ENCODE data around the gene JPH3. TPM values are rescaled to one million over a fixed set of nuclear protein-coding genes. Genes with fewer than 3 reads are reported as not detected.
A peak's percentile ranks its signal among the peaks of the same experiment; 100 is the strongest.

JPH3 gene
- total RNA-seq, 1 experiment from 2014 or later, result 39.0 TPM

GRCh38 chr16:87608400-87608985 lies 6.2 kb downstream of the JPH3 start (continued):
- TF ChIP-seq ZNF425 (CRISPR knock-in tag; conservative IDR thresholded peaks at IDR 0.05), result no peak
- TF ChIP-seq CDX4 (CRISPR knock-in tag; IDR thresholded peaks at IDR 0.05; ENCODE audit: borderline replicate concordance), result no peak
- no peak for TF ChIP-seq EMX1 (CRISPR knock-in tag; IDR thresholded peaks at IDR 0.05)
- TF ChIP-seq TEAD4 (CRISPR knock-in tag; IDR thresholded peaks at IDR 0.05), result peak; percentile 76
- no peak for TF ChIP-seq SOX15 (CRISPR knock-in tag; IDR thresholded peaks at IDR 0.05)
- 0 out of 2 replicates have a peak, but pooled peaks have one; percentile 60 for TF ChIP-seq ZNF138 (CRISPR knock-in tag; conservative IDR thresholded peaks at IDR 0.05)
- no peak for TF ChIP-seq ZNF532 (CRISPR knock-in tag; IDR thresholded peaks at IDR 0.05; ENCODE audit: borderline replicate concordance)
- TF ChIP-seq FOXK1 (CRISPR knock-in tag; IDR thresholded peaks at IDR 0.05), result peak; percentile 54; the same call in 1 of the 2 replicates
- peak; percentile 53; the same call in 1 of the 2 replicates for TF ChIP-seq GABPB1 (CRISPR knock-in tag; IDR thresholded peaks at IDR 0.05)
- TF ChIP-seq ELF4 (CRISPR knock-in tag; IDR thresholded peaks at IDR 0.05; ENCODE audit: low read depth), result no peak
- no peak for TF ChIP-seq ZNF396 (CRISPR knock-in tag; IDR thresholded peaks at IDR 0.05; ENCODE audit: borderline replicate concordance)
- TF ChIP-seq ZNF416 (CRISPR knock-in tag; IDR thresholded peaks at IDR 0.05), result no peak
- peak; percentile 92 for TF ChIP-seq ZNF121 (CRISPR knock-in tag; IDR thresholded peaks at IDR 0.05)
- TF ChIP-seq ZBTB21 (CRISPR knock-in tag; IDR thresholded peaks at IDR 0.05; ENCODE audit: borderline replicate concordance), result 0 out of 2 replicates have a peak, but pooled peaks have one; percentile 56
- no peak for TF ChIP-seq ZNF671 (CRISPR knock-in tag; IDR thresholded peaks at IDR 0.05)
- TF ChIP-seq ATF1 (CRISPR knock-in tag; IDR thresholded peaks at IDR 0.05), result 0 out of 2 replicates have a peak, but pooled peaks have one; percentile 72
- peak; percentile 80; the same call in 1 of the 2 replicates for TF ChIP-seq ZNF232 (CRISPR knock-in tag; IDR thresholded peaks at IDR 0.05)
- TF ChIP-seq PRDM15 (CRISPR knock-in tag; IDR thresholded peaks at IDR 0.05), result no peak
- 0 out of 2 replicates have a peak, but pooled peaks have one; percentile 40 for TF ChIP-seq AFF4 (CRISPR knock-in tag; IDR thresholded peaks at IDR 0.05; ENCODE audit: borderline replicate concordance)
- TF ChIP-seq AR (CRISPR knock-in tag; IDR thresholded peaks at IDR 0.05), result no peak
